ENCODE data around the gene RNF112.
"Not testable (repeated sequence)": the region's sequence is repeated elsewhere in the genome, so short reads cannot be mapped to it uniquely, and the experiment has no call there.

Gene RNF112

DNA sequence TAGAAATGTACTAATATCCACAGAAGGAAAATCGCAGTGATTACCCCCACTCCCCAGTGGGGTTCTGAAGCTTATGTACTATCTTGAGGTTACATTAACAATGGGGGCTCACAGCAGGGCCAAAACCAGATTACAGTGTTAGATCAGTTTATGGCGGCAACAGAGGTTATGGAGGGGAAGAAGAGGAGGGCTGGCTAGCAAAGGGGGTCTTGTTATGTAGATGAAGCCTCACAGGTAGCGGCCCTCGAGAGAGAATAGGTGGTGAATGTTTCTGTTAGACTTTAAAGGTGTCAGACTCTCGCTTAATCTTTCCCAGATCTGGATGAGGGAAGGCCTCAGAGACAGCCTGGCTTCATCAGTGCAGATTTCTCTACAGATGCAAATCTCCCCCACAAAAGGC lies 22.2 kb downstream of the RNF112 start:
- DNase-seq (ENCODE audit: low spot score): no peak
- H3K4me3 ChIP-seq: no peak overlapping the region
- H3K27ac ChIP-seq: no peak overlapping the region
- TF ChIP-seq, protein P1, sequence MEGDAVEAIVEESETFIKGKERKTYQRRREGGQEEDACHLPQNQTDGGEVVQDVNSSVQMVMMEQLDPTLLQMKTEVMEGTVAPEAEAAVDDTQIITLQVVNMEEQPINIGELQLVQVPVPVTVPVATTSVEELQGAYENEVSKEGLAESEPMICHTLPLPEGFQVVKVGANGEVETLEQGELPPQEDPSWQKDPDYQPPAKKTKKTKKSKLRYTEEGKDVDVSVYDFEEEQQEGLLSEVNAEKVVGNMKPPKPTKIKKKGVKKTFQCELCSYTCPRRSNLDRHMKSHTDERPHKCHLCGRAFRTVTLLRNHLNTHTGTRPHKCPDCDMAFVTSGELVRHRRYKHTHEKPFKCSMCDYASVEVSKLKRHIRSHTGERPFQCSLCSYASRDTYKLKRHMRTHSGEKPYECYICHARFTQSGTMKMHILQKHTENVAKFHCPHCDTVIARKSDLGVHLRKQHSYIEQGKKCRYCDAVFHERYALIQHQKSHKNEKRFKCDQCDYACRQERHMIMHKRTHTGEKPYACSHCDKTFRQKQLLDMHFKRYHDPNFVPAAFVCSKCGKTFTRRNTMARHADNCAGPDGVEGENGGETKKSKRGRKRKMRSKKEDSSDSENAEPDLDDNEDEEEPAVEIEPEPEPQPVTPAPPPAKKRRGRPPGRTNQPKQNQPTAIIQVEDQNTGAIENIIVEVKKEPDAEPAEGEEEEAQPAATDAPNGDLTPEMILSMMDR (IDR thresholded peaks at IDR 0.05): no peak

- Histone ChIP-seq H3K4me3 (no peak overlapping the region), H3K27ac (no peak overlapping the region)
- no peak for DNase-seq (ENCODE audit: low spot score)
- TF ChIP-seq, protein P1 (IDR thresholded peaks at IDR 0.05): no peak
Measured at GRCh38 chr17:19433727-19434340, 22.8 kb downstream of the RNF112 start.

GRCh38 chr17:19440421-19440820 lies 29.4 kb downstream of the RNF112 start:
- Histone ChIP-seq H3K27ac (no peak overlapping the region), H3K4me3 (no peak overlapping the region)
- TF ChIP-seq, protein P1 (IDR thresholded peaks at IDR 0.05): no peak
- DNase-seq (ENCODE audit: low spot score): no peak

DNA sequence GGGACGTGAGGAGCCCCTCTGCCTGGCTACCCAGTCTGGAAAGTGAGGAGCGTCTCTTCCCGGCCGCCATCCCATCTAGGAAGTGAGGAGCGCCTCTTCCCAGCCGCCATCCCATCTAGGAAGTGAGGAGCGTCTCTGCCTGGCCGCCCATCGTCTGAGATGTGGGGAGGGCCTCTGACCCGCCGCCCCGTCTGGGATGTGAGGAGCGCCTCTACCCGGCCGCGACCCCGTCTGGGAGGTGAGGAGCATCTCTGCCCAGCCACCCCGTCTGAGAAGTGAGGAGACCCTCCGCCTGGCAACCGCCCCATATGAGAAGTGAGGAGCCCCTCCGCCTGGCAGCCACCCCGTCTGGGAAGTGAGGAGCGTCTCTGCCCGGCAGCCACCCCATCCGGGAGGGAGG lies 30.3 kb downstream of the RNF112 start:
- not testable (repeated sequence) for H3K4me3 ChIP-seq; DNase-seq (ENCODE audit: low spot score); H3K27ac ChIP-seq

- Histone ChIP-seq H3K27ac (no peak overlapping the region), H3K4me3 (no peak overlapping the region)
- TF ChIP-seq, protein P1 (IDR thresholded peaks at IDR 0.05): no peak
- no peak for DNase-seq (ENCODE audit: low spot score)
Measured at GRCh38 chr17:19442731-19443130, 31.7 kb downstream of the RNF112 start.

- TF ChIP-seq, protein P1 (IDR thresholded peaks at IDR 0.05): no peak
- no peak overlapping the region for H3K27ac ChIP-seq
- DNase-seq (ENCODE audit: low spot score): no peak
- no peak overlapping the region for H3K4me3 ChIP-seq
Measured at GRCh38 chr17:19443148-19443547, 32.1 kb downstream of the RNF112 start.

DNA sequence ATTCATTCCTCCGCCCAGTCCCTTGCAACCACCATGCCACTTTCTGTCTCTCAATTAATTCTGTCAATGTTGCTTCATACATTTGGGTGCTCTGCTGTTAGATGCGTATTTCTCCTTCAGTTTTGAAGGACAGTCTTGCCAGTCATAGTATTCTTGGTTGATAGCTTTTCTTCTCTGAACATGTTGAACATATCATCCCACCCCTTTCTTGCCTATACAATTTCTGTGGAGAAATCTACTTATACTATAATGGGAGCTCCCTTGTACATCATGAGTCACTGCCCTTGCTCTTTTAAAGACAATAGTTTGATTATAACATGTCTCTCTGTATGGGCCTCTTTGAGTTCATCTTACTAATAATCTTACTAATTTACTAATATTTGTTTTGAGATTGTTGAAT lies 34.1 kb downstream of the RNF112 start:
- no peak overlapping the region for H3K4me3 ChIP-seq
- TF ChIP-seq, protein P1 (IDR thresholded peaks at IDR 0.05): no peak
- no peak for DNase-seq (ENCODE audit: low spot score)
- H3K27ac ChIP-seq: no peak overlapping the region

DNA sequence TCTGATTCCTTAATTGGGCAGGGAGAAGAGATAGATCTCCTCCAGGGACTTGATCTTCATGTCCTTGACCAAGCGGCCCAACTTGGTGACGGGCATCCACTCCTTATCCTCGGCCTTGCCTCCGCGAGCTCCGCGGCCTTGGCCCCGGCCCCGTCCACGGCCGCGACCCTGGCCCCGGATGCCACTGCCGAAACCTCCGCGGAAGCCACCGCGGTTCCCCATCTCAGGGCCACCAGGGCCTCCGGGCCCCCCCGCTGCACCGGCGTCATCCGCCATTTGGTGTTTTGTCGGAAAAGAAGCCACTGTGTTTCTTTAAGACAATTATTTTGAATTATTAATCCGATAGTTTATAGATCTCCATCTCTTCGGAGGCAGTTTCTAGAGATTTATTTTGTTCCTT lies 35.5 kb downstream of the RNF112 start:
- peak overlapping the region; percentile 72 to 87 for H3K27ac ChIP-seq
- not testable (repeated sequence) for H3K4me3 ChIP-seq; DNase-seq (ENCODE audit: low spot score)

All from coronary artery (tissue), 2 donors.